Right atrium auricular region (tissue), 2 donors: ENCODE data around the gene ASPRV1. TPM values are rescaled to one million over a fixed set of nuclear protein-coding genes. Genes with fewer than 3 reads are reported as not detected.

Experiments used
- DNase-seq: peaks from one replicate; pipeline ENCODE4 v3.0.0-alpha.2; 2019; ENCODE audit warnings: low spot score
- H3K27ac ChIP-seq, 2 donors: fragments of 200-600 bp; sonication (generic); 1 replicate in 1 of 2; 2 replicates in 1 of 2; pipeline ENCODE4 v1.5.1; 2016 to 2019
- H3K27me3 ChIP-seq, 2 donors: fragments of 200-600 bp; sonication (generic); one replicate each; pipeline versions ENCODE4 v1.5.1 to v1.6.0; 2017 to 2019
- H3K36me3 ChIP-seq: fragments of 200-600 bp; sonication (generic); one replicate; pipeline ENCODE4 v1.5.1; 2016
- H3K4me1 ChIP-seq, 2 donors: fragments of 200-600 bp; sonication (generic); one replicate each; pipeline versions ENCODE4 v1.5.1 to v1.6.0; 2017 to 2019
- H3K4me3 ChIP-seq, 2 donors: fragments of 200-600 bp; sonication (generic); 1 replicate in 1 of 2; 2 replicates in 1 of 2; pipeline ENCODE4 v1.5.1; 2017 to 2019; ENCODE audit warnings: mild to moderate bottlenecking in 1 of 2, moderate library complexity in 1 of 2
- H3K9me3 ChIP-seq, 2 donors: fragments of 200-600 bp; sonication (generic); one replicate each; pipeline ENCODE4 v1.5.1; 2019
- CTCF ChIP-seq, 2 donors: fragments of 200-600 bp; sonication (generic); IDR thresholded peaks; one replicate each; pipeline ENCODE4 v1.5.1; 2019; ENCODE audit warnings: antibody characterized with exemption in 2 of 2
- total RNA-seq, 2 donors: library from RNA; depleted of rRNA; stranded (reverse); fragments of >200 nt; gene quantifications; one replicate each; pipeline ENCODE4 v1.1.0, GENCODE V29; 2016

The ASPRV1 gene
- total RNA-seq, 2 donors from 2014 or later, result 0.33 to 0.83 TPM

DNA sequence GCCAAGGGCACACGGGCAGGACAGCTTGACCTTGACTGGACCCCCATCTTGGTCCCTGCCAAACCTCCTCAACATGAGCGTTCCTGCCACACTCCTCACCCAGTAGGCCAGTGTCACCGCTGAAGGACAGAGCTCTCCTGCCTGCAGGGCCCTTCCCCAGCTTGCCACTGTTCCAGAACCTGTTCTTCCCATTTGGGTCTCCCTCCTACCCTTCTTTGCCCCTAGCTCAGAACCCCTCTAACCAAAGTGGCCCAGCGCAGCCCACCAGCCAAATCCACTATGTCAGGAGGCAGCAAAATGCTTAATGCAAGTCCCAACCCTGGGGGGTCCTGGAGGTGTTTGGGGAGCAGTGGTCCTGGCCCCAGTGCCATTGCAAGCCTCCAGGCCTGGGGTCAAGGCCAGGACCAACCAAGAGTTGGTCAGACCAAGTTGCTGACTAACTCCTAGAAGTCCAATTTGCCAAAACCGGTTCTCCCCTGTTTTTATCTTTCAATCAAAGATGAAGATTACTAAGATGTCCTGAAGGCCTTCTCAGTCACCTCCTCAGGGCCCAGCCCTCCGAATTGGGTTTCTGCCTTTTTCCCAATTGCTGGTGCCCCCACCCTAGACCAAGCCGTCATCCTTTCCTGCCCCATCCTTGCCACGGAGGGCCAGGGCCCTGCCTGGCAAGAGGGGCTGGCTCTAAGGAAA lies 4.5 kb upstream of the ASPRV1 start:
- no peak overlapping the region for H3K4me3 ChIP-seq
- H3K27ac ChIP-seq, result no peak overlapping the region
- no peaks in the 10 kb centered on the region for H3K4me1 ChIP-seq
- no peaks in the 10 kb centered on the region for H3K27me3 ChIP-seq
- no peak for TF ChIP-seq CTCF (IDR thresholded peaks at IDR 0.05)
- no peaks in the 10 kb centered on the region for H3K9me3 ChIP-seq
- no peak for DNase-seq
- no peaks in the 10 kb centered on the region for H3K36me3 ChIP-seq

- no peak overlapping the region for H3K27ac ChIP-seq
- no peak overlapping the region for H3K4me3 ChIP-seq
- no peaks in the 10 kb centered on the region for H3K4me1 ChIP-seq
- no peak for TF ChIP-seq CTCF (IDR thresholded peaks at IDR 0.05)
- DNase-seq, result no peak
- no peaks in the 10 kb centered on the region for H3K36me3 ChIP-seq
- H3K27me3 ChIP-seq, result no peaks in the 10 kb centered on the region
- H3K9me3 ChIP-seq, result no peaks in the 10 kb centered on the region
These were observed 3.0 kb upstream of the ASPRV1 start for GRCh38 chr2:69964353-69964841.

DNA sequence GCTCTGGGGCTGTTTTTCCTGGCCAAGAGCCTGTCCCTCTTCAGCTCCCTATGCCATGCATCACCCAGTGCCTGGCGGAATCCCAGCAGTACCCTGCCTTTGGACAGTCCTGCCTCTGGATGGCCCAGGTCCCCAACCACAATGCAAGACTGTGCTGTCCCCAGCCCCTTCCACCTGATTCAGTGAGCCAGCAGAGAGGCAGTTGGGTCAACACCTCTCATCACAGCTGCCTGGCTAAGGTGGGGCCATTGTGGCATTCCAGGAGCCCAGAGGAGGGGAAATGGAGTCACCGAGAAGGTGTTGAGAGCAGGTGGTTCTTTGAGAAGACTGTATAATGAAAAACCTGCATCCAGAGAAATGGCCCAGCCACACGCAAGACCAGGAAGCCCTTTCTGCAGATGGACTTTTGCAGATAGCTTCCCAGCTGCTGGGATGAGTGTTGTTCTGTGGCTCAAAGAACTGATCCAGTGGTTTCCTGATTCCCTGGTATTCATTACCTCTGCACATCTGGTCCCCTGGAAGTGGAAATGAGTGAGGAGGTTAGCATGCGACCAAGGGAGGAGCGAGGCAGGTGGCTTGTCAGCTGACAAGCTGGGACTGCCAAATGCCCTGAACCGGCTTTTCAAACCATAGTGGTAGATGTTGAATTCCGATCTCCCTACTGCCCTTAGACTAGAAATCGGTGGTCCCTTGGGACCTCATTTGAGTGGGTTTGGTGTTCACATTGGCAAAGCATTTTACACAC lies 1.7 kb upstream of the ASPRV1 start:
- no peak for DNase-seq
- Histone ChIP-seq H3K27me3 (no peaks in the 10 kb centered on the region), H3K4me1 (no peaks in the 10 kb centered on the region), H3K36me3 (no peaks in the 10 kb centered on the region), H3K4me3 (no peak overlapping the region), H3K9me3 (no peaks in the 10 kb centered on the region), H3K27ac (no peak overlapping the region)
- no peak for TF ChIP-seq CTCF (IDR thresholded peaks at IDR 0.05)

DNA sequence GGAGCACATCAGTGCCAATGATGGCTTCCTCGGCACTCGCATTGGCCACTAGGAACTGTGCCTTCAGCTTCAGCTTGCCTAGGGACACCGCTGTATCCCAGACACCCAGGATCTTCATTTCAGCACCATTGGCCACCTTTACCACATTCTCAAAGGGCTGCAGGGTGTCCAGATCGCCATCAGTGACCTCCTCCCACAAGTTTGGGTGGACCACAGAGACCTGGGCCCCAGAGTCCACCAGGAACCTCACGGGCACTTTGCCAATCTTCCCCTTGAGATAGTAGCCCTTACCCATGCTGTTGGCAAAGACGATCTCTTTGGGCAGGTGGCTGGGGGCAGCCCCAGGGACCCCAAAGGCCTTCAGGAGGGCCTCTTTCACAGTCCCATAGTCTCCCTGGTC lies 610 bp downstream of the ASPRV1 start:
- Histone ChIP-seq H3K27me3 (no peaks in the 10 kb centered on the region), H3K9me3 (no peaks in the 10 kb centered on the region), H3K4me1 (no peaks in the 10 kb centered on the region), H3K27ac (no peak overlapping the region), H3K36me3 (no peaks in the 10 kb centered on the region), H3K4me3 (no peak overlapping the region)
- no peak for TF ChIP-seq CTCF (IDR thresholded peaks at IDR 0.05)
- no peak for DNase-seq

- no peak for TF ChIP-seq CTCF (IDR thresholded peaks at IDR 0.05)
These were observed 2.0 kb downstream of the ASPRV1 start for GRCh38 chr2:69959425-69959824.

More at GRCh38 chr2:69959425-69959824, 2.0 kb downstream of the ASPRV1 start:
- Histone ChIP-seq H3K27me3 (no peaks in the 10 kb centered on the region), H3K36me3 (no peaks in the 10 kb centered on the region), H3K27ac (no peak overlapping the region), H3K9me3 (no peaks in the 10 kb centered on the region), H3K4me1 (no peaks in the 10 kb centered on the region), H3K4me3 (no peak overlapping the region)
- DNase-seq, result no peak
